ENCODE results near the gene OR51B5. TPM values are rescaled to one million over a fixed set of nuclear protein-coding genes. Genes with fewer than 3 reads are reported as not detected.

OR51B5 gene
- total RNA-seq, result 1 to 10 TPM in 3 of 7 donors, under 1 TPM in 4; 0.44 to 3.0 (median 0.89) TPM
- not detected for polyA plus RNA-seq
- long read RNA-seq, donor 1, result 0 reads
- long read RNA-seq, donor 2, result 0 reads

DNA sequence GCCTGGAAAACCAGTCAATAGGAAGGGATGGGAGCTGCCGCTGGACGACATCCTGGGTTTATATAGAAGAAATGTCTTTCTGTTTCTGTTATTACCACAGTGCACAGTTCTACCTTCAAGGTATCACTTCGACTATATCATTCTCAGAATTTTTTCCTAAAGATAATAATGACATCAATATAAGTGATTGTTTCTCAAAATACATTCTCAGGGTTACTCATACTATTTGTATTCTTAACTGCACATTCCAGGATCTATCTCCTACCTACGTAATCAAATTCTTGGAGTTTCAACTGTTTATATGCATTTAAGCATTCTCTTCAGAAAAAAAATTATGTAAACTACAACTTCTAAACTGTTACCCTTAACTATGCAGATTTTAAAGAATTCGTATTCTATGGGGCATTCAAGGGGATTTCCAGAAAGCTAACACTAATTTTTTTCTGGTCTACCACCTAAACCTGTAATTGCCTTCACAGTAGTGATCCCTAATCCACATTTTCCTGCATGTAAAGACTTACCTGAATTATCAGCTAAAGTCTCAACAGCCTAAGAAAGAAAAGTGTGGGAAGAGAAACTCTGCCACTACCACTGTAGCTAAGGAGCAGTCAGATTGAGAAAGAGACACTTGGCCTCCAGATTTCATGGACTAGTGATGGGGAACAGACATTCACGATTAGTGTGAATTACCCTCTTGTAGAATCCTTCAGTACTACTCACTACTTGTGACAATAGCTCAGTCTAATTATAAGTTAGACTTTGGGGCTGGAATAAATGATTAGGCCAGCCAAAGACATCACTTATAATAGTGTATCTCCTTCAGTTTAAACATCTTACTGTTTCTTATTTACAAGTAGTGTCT is at the start of gene OR51B5:
OR51B5 (minus strand) TSS at position 51 of the 862 bp plus-strand sequence; CDS start at position 51, 0 bp downstream.
- Histone ChIP-seq H3K4me1 (no peaks in the 10 kb centered on the region), H3K36me3 (no peaks in the 10 kb centered on the region), H3K27ac (no peak within 1 kb of the TSS), H3K9me3 (no peaks in the 10 kb centered on the region), H3K27me3 (replicated peaks in 1 of 7) (no peaks in the 10 kb centered on the region), H3K4me3 (no peak within 1 kb of the TSS)
- intact Hi-C loops (cut with DNase I; ENCODE audit: low total_unique reads), result no loop called here
- WGBS, 5 donors, result 65 to 83% (median 70%) methylated on average over 6 of the region's 6 CpGs
- no peak for DNase-seq
- no peak for TF ChIP-seq POLR2AphosphoS5 (IDR thresholded peaks at IDR 0.05)
- no peak for TF ChIP-seq POLR2A (IDR thresholded peaks at IDR 0.05)
- TF ChIP-seq, protein P1, sequence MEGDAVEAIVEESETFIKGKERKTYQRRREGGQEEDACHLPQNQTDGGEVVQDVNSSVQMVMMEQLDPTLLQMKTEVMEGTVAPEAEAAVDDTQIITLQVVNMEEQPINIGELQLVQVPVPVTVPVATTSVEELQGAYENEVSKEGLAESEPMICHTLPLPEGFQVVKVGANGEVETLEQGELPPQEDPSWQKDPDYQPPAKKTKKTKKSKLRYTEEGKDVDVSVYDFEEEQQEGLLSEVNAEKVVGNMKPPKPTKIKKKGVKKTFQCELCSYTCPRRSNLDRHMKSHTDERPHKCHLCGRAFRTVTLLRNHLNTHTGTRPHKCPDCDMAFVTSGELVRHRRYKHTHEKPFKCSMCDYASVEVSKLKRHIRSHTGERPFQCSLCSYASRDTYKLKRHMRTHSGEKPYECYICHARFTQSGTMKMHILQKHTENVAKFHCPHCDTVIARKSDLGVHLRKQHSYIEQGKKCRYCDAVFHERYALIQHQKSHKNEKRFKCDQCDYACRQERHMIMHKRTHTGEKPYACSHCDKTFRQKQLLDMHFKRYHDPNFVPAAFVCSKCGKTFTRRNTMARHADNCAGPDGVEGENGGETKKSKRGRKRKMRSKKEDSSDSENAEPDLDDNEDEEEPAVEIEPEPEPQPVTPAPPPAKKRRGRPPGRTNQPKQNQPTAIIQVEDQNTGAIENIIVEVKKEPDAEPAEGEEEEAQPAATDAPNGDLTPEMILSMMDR (IDR thresholded peaks at IDR 0.05 in 8 of 11, conservative IDR thresholded peaks at IDR 0.05 in 3 of 11), result no peak

GRCh38 chr11:5390210-5390609 is 46.9 kb upstream of the OR51B5 start:
- H3K9me3 ChIP-seq, result no peaks in the 10 kb centered on the region
- H3K27me3 ChIP-seq (replicated peaks in 1 of 7), result peaks cover 0 to 2% (median 0%) of the 10 kb centered on the region in 7 donors
- 66 to 88% (median 82%) methylated on average over 2 of the region's 2 CpGs for WGBS, 5 donors
- H3K27ac ChIP-seq, result no peak overlapping the region
- H3K36me3 ChIP-seq, result no peaks in the 10 kb centered on the region
- intact Hi-C loops (cut with DNase I; ENCODE audit: low total_unique reads), result no loop called here
- H3K4me3 ChIP-seq, result no peak overlapping the region
- no peaks in the 10 kb centered on the region for H3K4me1 ChIP-seq
- no peak for DNase-seq
- TF ChIP-seq POLR2AphosphoS5 (IDR thresholded peaks at IDR 0.05) (no peak), POLR2A (IDR thresholded peaks at IDR 0.05) (no peak)
- TF ChIP-seq, protein P1 (IDR thresholded peaks at IDR 0.05 in 8 of 11, conservative IDR thresholded peaks at IDR 0.05 in 3 of 11), result no peak

DNA sequence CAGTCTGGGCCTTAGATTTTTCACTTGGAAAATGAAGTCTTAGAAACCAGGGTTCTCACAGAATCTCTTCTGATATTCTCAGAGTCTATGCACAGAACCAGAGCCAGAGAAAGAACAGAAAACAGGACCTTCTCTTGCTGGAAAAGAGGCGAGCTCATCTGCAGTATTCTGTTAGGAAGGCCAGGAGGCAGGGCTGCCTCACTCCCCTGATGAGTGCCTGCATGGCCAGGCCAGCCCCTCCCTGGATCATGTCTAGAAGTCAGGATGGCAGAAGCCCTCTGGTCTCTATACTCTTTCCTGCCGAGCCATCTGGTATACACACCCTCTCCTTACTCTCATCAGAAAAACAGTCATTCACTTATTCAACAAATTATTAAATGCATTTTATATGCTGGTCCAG is 41.0 kb upstream of the OR51B5 start:
- no peak for TF ChIP-seq POLR2AphosphoS5 (IDR thresholded peaks at IDR 0.05)
- TF ChIP-seq, protein P1 (IDR thresholded peaks at IDR 0.05 in 8 of 11, conservative IDR thresholded peaks at IDR 0.05 in 3 of 11), result no peak
- TF ChIP-seq POLR2A (IDR thresholded peaks at IDR 0.05), result no peak
- H3K36me3 ChIP-seq, result no peaks in the 10 kb centered on the region
- H3K27me3 ChIP-seq (replicated peaks in 1 of 7), result no peaks in the 10 kb centered on the region
- no peak overlapping the region for H3K27ac ChIP-seq
- no peak for DNase-seq
- intact Hi-C loops (cut with DNase I; ENCODE audit: low total_unique reads), result no loop called here
- 68 to 94% (median 74%) methylated on average over 2 of the region's 2 CpGs for WGBS, 5 donors
- no peaks in the 10 kb centered on the region for H3K4me1 ChIP-seq
- H3K4me3 ChIP-seq, result no peak overlapping the region
- no peaks in the 10 kb centered on the region for H3K9me3 ChIP-seq

GRCh38 chr11:5383576-5383975 is 40.3 kb upstream of the OR51B5 start, which contains the start of gene OR51M1:
Gene OR51M1, plus strand, starts transcription at chr11:5383812. Its CDS starts 5,587 bp downstream, at chr11:5389399.
- intact Hi-C loops (cut with DNase I; ENCODE audit: low total_unique reads), result no loop called here
- WGBS, 5 donors, result 52 to 80% (median 59%) methylated on average over 1 of the region's 1 CpG
- Histone ChIP-seq H3K36me3 (no peaks in the 10 kb centered on the region), H3K27me3 (replicated peaks in 1 of 7) (no peaks in the 10 kb centered on the region), H3K4me1 (no peaks in the 10 kb centered on the region), H3K9me3 (no peaks in the 10 kb centered on the region), H3K27ac (no peak within 1 kb of the TSS), H3K4me3 (no peak within 1 kb of the TSS)
- TF ChIP-seq POLR2AphosphoS5 (IDR thresholded peaks at IDR 0.05), result no peak
- TF ChIP-seq POLR2A (IDR thresholded peaks at IDR 0.05), result no peak
- TF ChIP-seq, protein P1 (IDR thresholded peaks at IDR 0.05 in 8 of 11, conservative IDR thresholded peaks at IDR 0.05 in 3 of 11), result no peak
- DNase-seq, result no peak

All from spleen (tissue), 13 donors.